Endothelial cell of umbilical vein (primary cell): ENCODE results near the gene DGKA. TPM values are rescaled to one million over a fixed set of nuclear protein-coding genes. Genes with fewer than 3 reads are reported as not detected.
A peak's percentile ranks its signal among the peaks of the same experiment; 100 is the strongest.

Experiments used
- BruUV-seq: library from RNA; stranded (reverse); fragments of 400-500 nt; replicated peaks from 2 replicates; lab custom pipeline; 2021; lab: Mats Ljungman, UMichigan
- CTCF ChIA-PET: fragments of 300-600, 350-600 bp; sonication (Branson Sonifier 250); formaldehyde crosslinking; loops from one replicate; lab custom pipeline; 2021; ENCODE audit warnings: antibody characterized with exemption, inconsistent platforms; lab: Charles Lee
- POLR2A ChIA-PET: fragments of 300-600, 350-600 bp; sonication (Branson Sonifier 250); formaldehyde crosslinking; loops from one replicate; lab custom pipeline; 2021; ENCODE audit warnings: antibody characterized with exemption, inconsistent platforms; lab: Charles Lee
- DNase-seq: peaks from one replicate; pipeline ENCODE4 v3.0.0-alpha.2; 2011; ENCODE audit warnings: low read depth, low spot score
- FAIRE-seq: peaks from 2 replicates; lab custom pipeline; 2011; peaks lifted over from hg19 to GRCh38; lab: Jason Lieb, UNC
- H2AFZ ChIP-seq: 2 replicates; pipeline ENCODE4 v1.6.0; 2012; ENCODE audit warnings: low read depth, low read length, control low read depth, inconsistent platforms
- H3K27ac ChIP-seq: 2 replicates; pipeline ENCODE4 v1.5.1; 2011; ENCODE audit warnings: low read depth, mild to moderate bottlenecking, control low read depth, low read length, moderate library complexity; ENCODE audit not compliant: insufficient read depth
- H3K27me3 ChIP-seq, 2 experiments: 2 replicates each; pipeline versions ENCODE4 v1.6.0 to v1.6.1; 2011; ENCODE audit warnings: low read length in 2 of 2, mixed read lengths in 1 of 2; ENCODE audit not compliant: control insufficient read depth in 2 of 2, insufficient read depth in 2 of 2
- H3K36me3 ChIP-seq, 2 experiments: 2 replicates in 1 of 2; 3 replicates in 1 of 2; pipeline ENCODE4 v1.5.1; 2011; ENCODE audit warnings: low read length in 2 of 2, mild to moderate bottlenecking in 1 of 2, moderate library complexity in 1 of 2; ENCODE audit not compliant: control insufficient read depth in 2 of 2, insufficient read depth in 2 of 2; ENCODE audit errors: extremely low read depth in 1 of 2
- H3K4me1 ChIP-seq: 3 replicates; pipeline ENCODE4 v1.5.1; 2011; ENCODE audit warnings: mild to moderate bottlenecking, low read length; ENCODE audit not compliant: control insufficient read depth, insufficient read depth; ENCODE audit errors: extremely low read depth
- H3K4me2 ChIP-seq: 2 replicates; pipeline ENCODE4 v1.6.1; 2011; ENCODE audit warnings: low read length, control low read depth, mixed read lengths; ENCODE audit not compliant: insufficient read depth
- H3K4me3 ChIP-seq, 3 experiments: fragments of 200-600 bp in 1 of 3; sonication (generic), shearing (Covaris generic) in 1 of 3; replicated peaks in 1 of 3; 2 replicates each; pipeline ENCODE4 v1.5.1; 2011 to 2016; ENCODE audit warnings: control low read depth in 3 of 3, low read length in 3 of 3, mild to moderate bottlenecking in 2 of 3, inconsistent platforms in 1 of 3, low read depth in 1 of 3, moderate library complexity in 1 of 3; ENCODE audit not compliant: insufficient read depth in 1 of 3
- H3K79me2 ChIP-seq: 2 replicates; pipeline ENCODE4 v1.6.0; 2012; ENCODE audit warnings: low read length, inconsistent platforms; ENCODE audit not compliant: control insufficient read depth, insufficient read depth
- H3K9ac ChIP-seq: replicated peaks from 2 replicates; pipeline ENCODE3; 2011; ENCODE audit warnings: low read length, control low read depth; ENCODE audit not compliant: insufficient read depth; ENCODE audit errors: extremely low read depth
- H3K9me1 ChIP-seq: replicated peaks from 3 replicates; pipeline ENCODE4 v1.6.0; 2011; ENCODE audit warnings: mild to moderate bottlenecking, low read length; ENCODE audit not compliant: control insufficient read depth, insufficient read depth; ENCODE audit errors: extremely low read depth
- H3K9me3 ChIP-seq: replicated peaks from 2 replicates; pipeline ENCODE4 v1.5.1; 2012; ENCODE audit warnings: low read length, inconsistent platforms; ENCODE audit not compliant: control insufficient read depth, insufficient read depth
- H4K20me1 ChIP-seq: replicated peaks from 2 replicates; pipeline ENCODE3; 2011; ENCODE audit warnings: mild to moderate bottlenecking, low read length; ENCODE audit not compliant: control insufficient read depth, insufficient read depth; ENCODE audit errors: extremely low read depth
- EZH2 ChIP-seq: IDR thresholded peaks from 2 replicates; pipeline ENCODE4 v1.6.1; 2012; ENCODE audit warnings: borderline replicate concordance, low read depth, mild to moderate bottlenecking, moderate library complexity, low read length, inconsistent platforms; ENCODE audit not compliant: severe bottlenecking
- FOS ChIP-seq: IDR thresholded peaks from 2 replicates; pipeline ENCODE4 v1.6.1; 2011; ENCODE audit warnings: mild to moderate bottlenecking, low read length, moderate library complexity, borderline replicate concordance; ENCODE audit not compliant: insufficient read depth
- GATA2 ChIP-seq: IDR thresholded peaks from 2 replicates; pipeline ENCODE4 v1.7.0; 2011; ENCODE audit warnings: low read depth, mild to moderate bottlenecking, moderate library complexity, mixed read lengths, low read length; ENCODE audit not compliant: insufficient read length, insufficient read depth
- JUN ChIP-seq: IDR thresholded peaks from 2 replicates; pipeline ENCODE4 v1.6.1; 2011; ENCODE audit warnings: borderline replicate concordance, low read depth; ENCODE audit not compliant: insufficient read length, insufficient read depth
- MYC ChIP-seq: IDR thresholded peaks from one replicate; pipeline ENCODE4 v1.6.1; 2011; ENCODE audit warnings: mild to moderate bottlenecking, low read depth, low read length
- POLR2A ChIP-seq: IDR thresholded peaks from 2 replicates; pipeline ENCODE4 v1.6.1; 2012; ENCODE audit warnings: low read depth, mild to moderate bottlenecking, control low read depth, low read length
- POLR2AphosphoS5 ChIP-seq: IDR thresholded peaks from 2 replicates; pipeline ENCODE4 v1.6.1; 2012; ENCODE audit warnings: low read depth, mild to moderate bottlenecking, control low read depth, low read length, moderate library complexity; ENCODE audit not compliant: insufficient read depth
- dilution Hi-C: fragments of 300-500 bp; cut with MboI; formaldehyde crosslinking; loops from one replicate; pipeline ENCODE4 v1.15.0; 2019; ENCODE audit warnings: low sequenced_read_pairs; ENCODE audit not compliant: extremely low pct_ligation_motif_present
- intact Hi-C: fragments of 100-400 bp; cut with micrococcal nuclease; formaldehyde crosslinking; loops from one replicate; pipeline ENCODE4 v1.10.0; 2022
- polyA plus RNA-seq, 4 experiments: library from polyadenylated mRNA; depleted of rRNA in 3 of 4; stranded (reverse) in 3 of 4; unstranded in 1 of 4; fragments of >200 nt; gene quantifications; 2 replicates each; pipeline versions ENCODE4 v1.2.1 to v1.2.3, GENCODE V29; 2011 to 2012; ENCODE audit warnings: missing spikeins in 1 of 4
- total RNA-seq: library from RNA; stranded (reverse); gene quantifications from 2 replicates; pipeline ENCODE4 v1.2.3, GENCODE V29; 2021
- TF ChIP-seq, protein P1 (sequence below), 2 donors: IDR thresholded peaks; 1 replicate in 1 of 2; 2 replicates in 1 of 2; pipeline ENCODE4 v1.5.1; 2011; ENCODE audit warnings: low read length in 2 of 2, mild to moderate bottlenecking in 2 of 2, moderate library complexity in 2 of 2, control low read depth in 1 of 2, inconsistent platforms in 1 of 2, low read depth in 1 of 2; ENCODE audit not compliant: insufficient read depth in 1 of 2; ENCODE audit errors: extremely low read depth in 1 of 2
- TF ChIP-seq, protein P2 (sequence below): IDR thresholded peaks from 2 replicates; pipeline ENCODE4 v1.6.1; 2011; ENCODE audit not compliant: insufficient read depth, insufficient read length

Gene DGKA
- total and polyA plus RNA-seq, 2 donors (not counting 3 experiments of a cell fraction or from before 2014, with no cell fraction given), result 49.8 to 53.2 TPM

DNA sequence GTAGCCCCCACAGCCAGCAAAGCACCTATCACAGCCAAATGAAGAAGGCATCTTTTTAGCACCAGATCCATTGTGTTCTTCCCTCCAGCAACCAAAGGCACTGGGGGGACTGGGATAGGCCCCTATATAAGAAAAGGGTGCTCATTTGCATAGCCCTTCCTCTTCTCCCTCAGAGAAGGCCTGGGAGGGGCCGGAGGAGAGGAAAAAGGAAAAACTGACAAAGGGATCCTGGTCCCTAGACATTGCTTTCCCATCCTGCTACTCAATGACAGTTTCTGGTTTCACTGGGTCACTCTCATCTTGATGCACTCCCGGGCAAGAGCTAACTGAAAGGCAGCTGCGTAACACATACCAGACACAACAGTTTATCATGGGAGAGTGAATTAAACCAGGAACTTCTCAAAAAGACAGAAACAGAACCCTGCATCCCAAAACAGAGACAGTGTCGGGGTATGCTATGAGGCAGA, 35.0 kb downstream of the DGKA start, which contains the start of gene PMEL:
TSS of gene PMEL (minus strand) at position 102 of the 467 bp plus-strand sequence. CDS start at position 71, 31 bp downstream.
- POLR2A ChIA-PET, result no interaction called here
- Histone ChIP-seq H3K4me1 (peaks cover 15% of the 10 kb centered on the region), H3K9me3 (no peaks in the 10 kb centered on the region), H3K27me3 (no peaks in the 10 kb centered on the region), H3K79me2 (peaks cover 13% of the 10 kb centered on the region), H2AFZ (peak within 1 kb of the TSS; percentile 98), H3K4me2 (peak within 1 kb of the TSS; percentile 95), H4K20me1 (no peaks in the 10 kb centered on the region), H3K9ac (peak within 1 kb of the TSS; percentile 85), H3K9me1 (no peaks in the 10 kb centered on the region), H3K4me3 (peak within 1 kb of the TSS; percentile 48 to 68 (median 68)), H3K36me3 (peaks cover 0 to 3% of the 10 kb centered on the region in 2 experiments), H3K27ac (peak within 1 kb of the TSS; percentile 51)
- CTCF ChIA-PET, result no interaction called here
- no TSS peak for BruUV-seq
- TF ChIP-seq EZH2, result no peak
- no peak for TF ChIP-seq GATA2
- TF ChIP-seq, protein P1, sequence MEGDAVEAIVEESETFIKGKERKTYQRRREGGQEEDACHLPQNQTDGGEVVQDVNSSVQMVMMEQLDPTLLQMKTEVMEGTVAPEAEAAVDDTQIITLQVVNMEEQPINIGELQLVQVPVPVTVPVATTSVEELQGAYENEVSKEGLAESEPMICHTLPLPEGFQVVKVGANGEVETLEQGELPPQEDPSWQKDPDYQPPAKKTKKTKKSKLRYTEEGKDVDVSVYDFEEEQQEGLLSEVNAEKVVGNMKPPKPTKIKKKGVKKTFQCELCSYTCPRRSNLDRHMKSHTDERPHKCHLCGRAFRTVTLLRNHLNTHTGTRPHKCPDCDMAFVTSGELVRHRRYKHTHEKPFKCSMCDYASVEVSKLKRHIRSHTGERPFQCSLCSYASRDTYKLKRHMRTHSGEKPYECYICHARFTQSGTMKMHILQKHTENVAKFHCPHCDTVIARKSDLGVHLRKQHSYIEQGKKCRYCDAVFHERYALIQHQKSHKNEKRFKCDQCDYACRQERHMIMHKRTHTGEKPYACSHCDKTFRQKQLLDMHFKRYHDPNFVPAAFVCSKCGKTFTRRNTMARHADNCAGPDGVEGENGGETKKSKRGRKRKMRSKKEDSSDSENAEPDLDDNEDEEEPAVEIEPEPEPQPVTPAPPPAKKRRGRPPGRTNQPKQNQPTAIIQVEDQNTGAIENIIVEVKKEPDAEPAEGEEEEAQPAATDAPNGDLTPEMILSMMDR (IDR thresholded peaks at IDR 0.05; ENCODE audit: extremely low read depth in 1 of 2, insufficient read depth in 1 of 2, low read depth in 1 of 2, low read length in 2 of 2), result no peak
- TF ChIP-seq FOS, result no peak
- no peak for TF ChIP-seq JUN
- no peak for TF ChIP-seq POLR2AphosphoS5
- no peak for TF ChIP-seq MYC
- no peak for TF ChIP-seq POLR2A
- TF ChIP-seq, protein P2, sequence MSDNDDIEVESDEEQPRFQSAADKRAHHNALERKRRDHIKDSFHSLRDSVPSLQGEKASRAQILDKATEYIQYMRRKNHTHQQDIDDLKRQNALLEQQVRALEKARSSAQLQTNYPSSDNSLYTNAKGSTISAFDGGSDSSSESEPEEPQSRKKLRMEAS, result no peak
- intact Hi-C loops, result no loop called here
- peak; percentile 44 for FAIRE-seq
- dilution Hi-C loops, result no loop called here
- peak; percentile 17 for DNase-seq
